HepG2 (cell line): ENCODE results near the gene GPLD1. TPM values are rescaled to one million over a fixed set of nuclear protein-coding genes. Genes with fewer than 3 reads are reported as not detected.

ENCODE experiments used
- CREB1 ChIP-seq, 2 experiments: fragments of 450-650 bp in 1 of 2; IDR thresholded peaks; 2 replicates each; pipeline ENCODE4 v1.6.1; 2016 to 2017; ENCODE audit warnings: control low read depth in 1 of 2, mild to moderate bottlenecking in 1 of 2, missing compliant biosample characterization in 1 of 2, missing genetic modification characterization in 1 of 2
- GMEB1 ChIP-seq: sonication (generic); formaldehyde crosslinking; IDR thresholded peaks from 2 replicates; pipeline ENCODE4 v1.5.1; 2020; ENCODE audit warnings: missing genetic modification reagents, mild to moderate bottlenecking, borderline replicate concordance
- GMEB2 ChIP-seq: IDR thresholded peaks from 2 replicates; pipeline ENCODE4 v1.6.1; 2016; ENCODE audit warnings: missing biosample characterization, missing genetic modification reagents, low read depth
- GPN1 ChIP-seq: sonication (generic); formaldehyde crosslinking; IDR thresholded peaks from 2 replicates; pipeline ENCODE4 v1.5.1; 2020; ENCODE audit warnings: missing genetic modification reagents, borderline replicate concordance
- IRF2 ChIP-seq: IDR thresholded peaks from 2 replicates; pipeline ENCODE4 v1.6.1; 2018; ENCODE audit warnings: missing genetic modification reagents, missing compliant biosample characterization
- MEIS2 ChIP-seq: sonication (generic); formaldehyde crosslinking; IDR thresholded peaks from 2 replicates; pipeline ENCODE4 v1.9.0; 2021; ENCODE audit warnings: mild to moderate bottlenecking, missing genetic modification reagents
- MIER2 ChIP-seq: IDR thresholded peaks from 2 replicates; pipeline ENCODE4 v1.6.1; 2016; ENCODE audit warnings: missing biosample characterization, missing genetic modification reagents
- NFATC3 ChIP-seq: sonication (generic); formaldehyde crosslinking; IDR thresholded peaks from 2 replicates; pipeline ENCODE4 v1.5.1; 2020; ENCODE audit warnings: mild to moderate bottlenecking, missing genetic modification reagents
- NPAS2 ChIP-seq: sonication (generic); formaldehyde crosslinking; IDR thresholded peaks from 2 replicates; pipeline ENCODE4 v1.8.0; 2022; ENCODE audit warnings: mild to moderate bottlenecking, missing genetic modification reagents, borderline replicate concordance
- PCBP1 ChIP-seq: fragments of 200-400 bp; formaldehyde crosslinking; IDR thresholded peaks from 2 replicates; pipeline ENCODE4 v1.6.1; 2017; ENCODE audit warnings: mild to moderate bottlenecking, low read depth, low read length, borderline replicate concordance
- RFX5 ChIP-seq: IDR thresholded peaks from 2 replicates; pipeline ENCODE4 v1.6.1; 2011; ENCODE audit warnings: low read depth, low read length, improper control_type of control experiment
- SATB2 ChIP-seq: sonication (generic); formaldehyde crosslinking; IDR thresholded peaks from 2 replicates; pipeline ENCODE4 v1.5.0; 2020; ENCODE audit warnings: missing genetic modification reagents
- SMARCE1 ChIP-seq: fragments of 450-650 bp; IDR thresholded peaks from 2 replicates; pipeline ENCODE4 v1.6.1; 2017; ENCODE audit warnings: borderline replicate concordance
- TCF12 ChIP-seq, 2 experiments: fragments of 450-650 bp in 1 of 2; sonication (generic) in 1 of 2; formaldehyde crosslinking in 1 of 2; IDR thresholded peaks; 2 replicates each; pipeline versions ENCODE4 v1.6.1 to v1.8.0; 2017 to 2022; ENCODE audit warnings: antibody characterized with exemption in 1 of 2, mild to moderate bottlenecking in 1 of 2, missing genetic modification reagents in 1 of 2, moderate library complexity in 1 of 2
- ZBTB14 ChIP-seq: sonication (generic); formaldehyde crosslinking; IDR thresholded peaks from 2 replicates; pipeline ENCODE4 v1.4.0; 2020; ENCODE audit warnings: missing genetic modification reagents
- ZBTB38 ChIP-seq: sonication (generic); formaldehyde crosslinking; IDR thresholded peaks from 2 replicates; pipeline ENCODE4 v1.5.1; 2020; ENCODE audit warnings: mild to moderate bottlenecking, missing genetic modification reagents
- ZNF160 ChIP-seq: sonication (generic); formaldehyde crosslinking; IDR thresholded peaks from 2 replicates; pipeline ENCODE4 v1.8.0; 2022; ENCODE audit warnings: mild to moderate bottlenecking, inconsistent platforms, missing genetic modification reagents
- ZNF326 ChIP-seq: sonication (generic); formaldehyde crosslinking; IDR thresholded peaks from 2 replicates; pipeline ENCODE4 v1.4.0; 2020; ENCODE audit warnings: missing genetic modification reagents, borderline replicate concordance
- ZNF367 ChIP-seq: sonication (generic); formaldehyde crosslinking; IDR thresholded peaks from 2 replicates; pipeline ENCODE4 v1.4.0; 2020; ENCODE audit warnings: missing genetic modification reagents, borderline replicate concordance
- ZNF503 ChIP-seq: sonication (generic); formaldehyde crosslinking; IDR thresholded peaks from 2 replicates; pipeline ENCODE4 v1.4.0; 2020; ENCODE audit warnings: missing genetic modification reagents
- ZNF552 ChIP-seq: sonication (generic); formaldehyde crosslinking; IDR thresholded peaks from 2 replicates; pipeline ENCODE4 v1.9.0; 2022; ENCODE audit warnings: missing genetic modification reagents, mild to moderate bottlenecking, borderline replicate concordance
- ZNF678 ChIP-seq: sonication (generic); formaldehyde crosslinking; IDR thresholded peaks from 2 replicates; pipeline ENCODE4 v1.4.0; 2020; ENCODE audit warnings: mild to moderate bottlenecking, missing genetic modification reagents
- ZSCAN12 ChIP-seq: sonication (generic); formaldehyde crosslinking; IDR thresholded peaks from 2 replicates; pipeline ENCODE4 v1.9.0; 2021; ENCODE audit warnings: mild to moderate bottlenecking, missing genetic modification reagents
- polyA plus RNA-seq, 8 experiments: library from polyadenylated mRNA; depleted of rRNA in 3 of 8; stranded (reverse) in 7 of 8; unstranded in 1 of 8; fragments of >200 nt; fragmentation: Illumina TruSeq in 4 of 8; extraction: Trizol in 4 of 8; gene quantifications; 2 replicates each; pipeline versions ENCODE4 v1.2.1 to v1.2.3, GENCODE V29; 2011 to 2016; ENCODE audit warnings: low read depth in 4 of 8, missing spikeins in 1 of 8, mixed read lengths in 1 of 8; ENCODE audit not compliant: insufficient read depth in 1 of 8
- total RNA-seq, 5 experiments: library from RNA; depleted of rRNA; stranded (reverse); fragments of >200 nt; fragmentation: Illumina TruSeq; extraction: Trizol; gene quantifications; 2 replicates each; pipeline ENCODE4 v1.2.3, GENCODE V29; 2016; ENCODE audit warnings: low read depth in 1 of 5

GPLD1 gene
- total and polyA plus RNA-seq, 2 of the 13 experiments (the other 11 are each of a cell fraction or from before 2014, with no cell fraction given): 6.2 to 7.6 TPM

GRCh38 chr6:24504649-24505586, 15.5 kb upstream of the GPLD1 start (continued):
- TF ChIP-seq GMEB1 (CRISPR knock-in tag) (no peak), ZBTB14 (CRISPR knock-in tag) (no peak), ZNF326 (no peak), RFX5 (no peak), NPAS2 (CRISPR knock-in tag) (no peak), TCF12 (IDR thresholded peaks at IDR 0.05) (no peak), TCF12 (CRISPR knock-in tag; IDR thresholded peaks at IDR 0.05) (no peak), ZBTB38 (CRISPR knock-in tag) (peak; percentile 46; the same call in 1 of the 2 replicates), MIER2 (CRISPR knock-in tag) (peak; percentile 59; the same call in 1 of the 2 replicates), IRF2 (peak; percentile 64; the same call in 1 of the 2 replicates), ZNF367 (no peak), ZNF160 (CRISPR knock-in tag) (peak; percentile 21; the same call in 1 of the 2 replicates), ZNF552 (CRISPR knock-in tag) (no peak; the same call in 1 of the 2 replicates), SMARCE1 (no peak), ZNF503 (CRISPR knock-in tag) (peak; percentile 43; the same call in 1 of the 2 replicates), GMEB2 (CRISPR knock-in tag) (no peak), ZNF678 (CRISPR knock-in tag) (no peak), GPN1 (CRISPR knock-in tag) (no peak), CREB1 (IDR thresholded peaks at IDR 0.05) (no peak), CREB1 (CRISPR knock-in tag; IDR thresholded peaks at IDR 0.05) (peak; percentile 70), MEIS2 (CRISPR knock-in tag) (no peak), PCBP1 (no peak), NFATC3 (no peak), ZSCAN12 (CRISPR knock-in tag) (no peak), SATB2 (0 out of 2 replicates have a peak, but pooled peaks have one; percentile 59)
